K562 (cell line): ENCODE measurements around the gene PDE1C. TPM values are rescaled to one million over a fixed set of nuclear protein-coding genes. Genes with fewer than 3 reads are reported as not detected.

Source experiments
- ATAC-seq: fragments of 200-7000 bp; cut with Tn5 transposase; 3 replicates; pipeline ENCODE4 v1.9.1; 2020; ENCODE audit warnings: moderate library complexity
- BruUV-seq: library from RNA; stranded (reverse); fragments of 400-500 nt; replicated peaks from 2 replicates; lab custom pipeline; 2021; lab: Mats Ljungman, UMichigan
- CTCF ChIA-PET: fragments of 300-600 bp; formaldehyde crosslinking; extraction: SDS; loops from one replicate; lab custom pipeline; 2021; ENCODE audit warnings: low intra/inter-chr PET ratio; lab: Yijun Ruan, JAX
- POLR2A ChIA-PET: fragments of 300-600, 350-650 bp; sonication (Branson Sonifier 250); formaldehyde crosslinking; extraction: SDS; loops from one replicate; lab custom pipeline; 2021; ENCODE audit warnings: antibody characterized with exemption, inconsistent platforms; lab: Yijun Ruan, JAX
- DNase-seq, 4 experiments: peaks; one replicate each; pipeline versions ENCODE4 v3.0.0 to v3.0.0-alpha.2; 2011 to 2018; ENCODE audit warnings: low spot score in 3 of 4, mixed read lengths in 3 of 4; ENCODE audit errors: extremely low read depth in 1 of 4
- FAIRE-seq: peaks from 2 replicates; lab custom pipeline; 2011; peaks lifted over from hg19 to GRCh38; lab: Jason Lieb, UNC
- H2AFZ ChIP-seq: 2 replicates; pipeline ENCODE4 v1.6.0; 2011; ENCODE audit warnings: low read depth, low read length, control low read depth, inconsistent platforms
- H3K27ac ChIP-seq: fragments of 200-600 bp; 3 replicates; pipeline ENCODE4 v1.8.0; 2011; ENCODE audit warnings: low read depth, mild to moderate bottlenecking, control low read depth, inconsistent platforms, low read length, moderate library complexity, mixed read lengths; ENCODE audit errors: extremely low read depth
- H3K27me3 ChIP-seq, 2 experiments: fragments of 300-600 bp in 1 of 2; 2 replicates in 1 of 2; 3 replicates in 1 of 2; pipeline versions ENCODE4 v1.6.0 to v1.8.0; 2011; ENCODE audit warnings: inconsistent platforms in 2 of 2, low read length in 2 of 2, mild to moderate bottlenecking in 1 of 2, mixed read lengths in 1 of 2, moderate library complexity in 1 of 2; ENCODE audit not compliant: control insufficient read depth in 2 of 2, insufficient read depth in 2 of 2
- H3K36me3 ChIP-seq: fragments of 300-600 bp; 3 replicates; pipeline ENCODE4 v1.8.0; 2011; ENCODE audit warnings: mild to moderate bottlenecking, low read length, inconsistent platforms; ENCODE audit not compliant: control insufficient read depth, insufficient read depth
- H3K4me1 ChIP-seq, 2 experiments: fragments of 200-600 bp in 1 of 2; replicated peaks in 1 of 2; 2 replicates in 1 of 2; 3 replicates in 1 of 2; pipeline versions ENCODE4 v1.5.1 to v1.8.0; 2011; ENCODE audit warnings: inconsistent platforms in 2 of 2, low read length in 2 of 2, mild to moderate bottlenecking in 1 of 2, mixed read lengths in 1 of 2, moderate library complexity in 1 of 2; ENCODE audit not compliant: control insufficient read depth in 2 of 2, insufficient read depth in 2 of 2
- H3K4me2 ChIP-seq: 2 replicates; pipeline ENCODE4 v1.6.1; 2011; ENCODE audit warnings: low read length, control low read depth, inconsistent platforms, mixed read lengths; ENCODE audit not compliant: insufficient read depth
- H3K4me3 ChIP-seq: fragments of 200-600 bp; sonication (generic), shearing (Covaris generic); 2 replicates; pipeline ENCODE4 v1.5.1; 2016; ENCODE audit warnings: control low read depth, inconsistent platforms
- H3K79me2 ChIP-seq: fragments of 200-600 bp; 3 replicates; pipeline ENCODE4 v1.8.0; 2011; ENCODE audit warnings: low read length, inconsistent platforms; ENCODE audit not compliant: control insufficient read depth, insufficient read depth
- H3K9ac ChIP-seq, 2 experiments: 2 replicates each; pipeline versions ENCODE4 v1.6.0 to v1.6.1; 2011; ENCODE audit warnings: low read depth in 2 of 2, low read length in 2 of 2, control low read depth in 1 of 2, inconsistent platforms in 1 of 2, mild to moderate bottlenecking in 1 of 2, mixed read lengths in 1 of 2; ENCODE audit not compliant: insufficient read depth in 1 of 2
- H3K9me1 ChIP-seq: one replicate; pipeline ENCODE4 v1.6.0; 2011; ENCODE audit warnings: inconsistent platforms, mild to moderate bottlenecking, low read length, moderate library complexity; ENCODE audit not compliant: control insufficient read depth, insufficient read depth
- H3K9me3 ChIP-seq: replicated peaks from 2 replicates; pipeline ENCODE4 v1.5.1; 2011; ENCODE audit warnings: low read depth, low read length, inconsistent platforms; ENCODE audit not compliant: control insufficient read depth, insufficient read depth
- H4K20me1 ChIP-seq: replicated peaks from 2 replicates; pipeline ENCODE4 v1.6.1; 2011; ENCODE audit warnings: low read length, inconsistent platforms, mixed read lengths; ENCODE audit not compliant: control insufficient read depth, insufficient read depth
- CBFA2T3 ChIP-seq: fragments of 450-650 bp; IDR thresholded peaks from 2 replicates; pipeline ENCODE4 v1.6.1; 2017
- CBX2 ChIP-seq: fragments of 200-600 bp; sonication (generic); IDR thresholded peaks from one replicate; pipeline ENCODE4 v1.6.1; 2012; ENCODE audit warnings: mild to moderate bottlenecking, low read length, inconsistent platforms; ENCODE audit not compliant: insufficient read depth, poor library complexity, severe bottlenecking
- CTCF ChIP-seq, 3 experiments: IDR thresholded peaks in 2 of 3; conservative IDR thresholded peaks in 1 of 3; 2 replicates each; pipeline ENCODE4 v1.5.1; 2011 to 2012; ENCODE audit warnings: low read length in 3 of 3, mild to moderate bottlenecking in 3 of 3, control low read depth in 2 of 3, improper control_type of control experiment in 1 of 3, inconsistent platforms in 1 of 3, low read depth in 1 of 3, mixed read lengths in 1 of 3, moderate library complexity in 1 of 3; ENCODE audit not compliant: insufficient read depth in 2 of 3
- E2F6 ChIP-seq, 2 experiments: IDR thresholded peaks; 2 replicates each; pipeline ENCODE4 v1.6.1; 2011; ENCODE audit warnings: borderline replicate concordance in 1 of 2, control low read depth in 1 of 2, low read depth in 1 of 2, low read length in 1 of 2, mild to moderate bottlenecking in 1 of 2, mixed read lengths in 1 of 2, moderate library complexity in 1 of 2; ENCODE audit not compliant: insufficient read depth in 1 of 2, insufficient read length in 1 of 2, poor library complexity in 1 of 2, severe bottlenecking in 1 of 2; ENCODE audit errors: extremely low read depth in 1 of 2
- ELF4 ChIP-seq: fragments of 450-650 bp; formaldehyde crosslinking; IDR thresholded peaks from 2 replicates; pipeline ENCODE4 v1.4.0; 2022; ENCODE audit warnings: missing genetic modification characterization
- GABPA ChIP-seq: fragments of 200-800 bp; sonication (Bioruptor generic); conservative IDR thresholded peaks from 2 replicates; pipeline ENCODE4 v1.6.1; 2016; ENCODE audit warnings: low read depth, missing genetic modification characterization, missing compliant biosample characterization
- HEY1 ChIP-seq: fragments of 250-450 bp; sonication (Bioruptor Pico); IDR thresholded peaks from 2 replicates; pipeline ENCODE4 v1.5.0; 2020; ENCODE audit warnings: mild to moderate bottlenecking, moderate library complexity, borderline replicate concordance
- HNRNPUL1 ChIP-seq: fragments of 200-400 bp; formaldehyde crosslinking; IDR thresholded peaks from 2 replicates; pipeline ENCODE4 v1.6.1; 2017; ENCODE audit warnings: low read length
- NELFE ChIP-seq: IDR thresholded peaks from 2 replicates; pipeline ENCODE4 v1.6.1; 2011; ENCODE audit warnings: mild to moderate bottlenecking; ENCODE audit not compliant: insufficient read depth, insufficient read length
- ZNF551 ChIP-seq: fragments of 250-450 bp; sonication (Bioruptor Pico); IDR thresholded peaks from 2 replicates; pipeline ENCODE4 v1.5.0; 2021; ENCODE audit warnings: mild to moderate bottlenecking, moderate library complexity
- WGBS: fragments of 100-300 bp; shearing (Covaris generic); methylation state at CpG from one replicate; pipeline ENCODE4 v1.1.6; 2016; ENCODE audit warnings: low coverage, mixed read lengths; ENCODE audit not compliant: insufficient coverage; ENCODE audit errors: missing lambda C conversion rate; 5-methylcytosine and 5-hydroxymethylcytosine counted together
- in situ Hi-C: fragments of 300-500 bp; cut with MboI; formaldehyde crosslinking; loops from 4 replicates; pipeline ENCODE4 v1.15.0; 2018; ENCODE audit warnings: inconsistent platforms, mixed read lengths
- intact Hi-C: fragments of 100-400 bp; cut with micrococcal nuclease; formaldehyde crosslinking; loops from 2 replicates; pipeline ENCODE4 v1.14.2; 2022
- polyA plus RNA-seq, 8 experiments: library from polyadenylated mRNA; depleted of rRNA in 4 of 8; stranded (reverse) in 5 of 8; unstranded in 3 of 8; fragments of >200 nt; fragmentation: Nextera tagmentation in 2 of 8; fragmentation: Illumina TruSeq in 1 of 8; extraction: Ambion mirVana in 2 of 8; extraction: Trizol in 1 of 8; gene quantifications; 2 replicates each; pipeline versions ENCODE4 v1.2.1 to v1.2.3, GENCODE V29; 2011 to 2014; ENCODE audit warnings: inconsistent platforms in 1 of 8, missing spikeins in 1 of 8
- total RNA-seq, 7 experiments: library from RNA; depleted of rRNA in 6 of 7; stranded (reverse); fragments of >200 nt in 6 of 7; fragmentation: Illumina TruSeq in 2 of 7; extraction: Trizol in 2 of 7; gene quantifications; 2 replicates each; pipeline versions ENCODE4 v1.2.1 to v1.2.3, GENCODE V29; 2011 to 2021; ENCODE audit warnings: low replicate concordance in 1 of 7

The PDE1C gene
- total and polyA plus RNA-seq, 9 of the 15 experiments (the other 6 are each of a cell fraction or from before 2014, with no cell fraction given) = under 0.01 to 0.01 TPM; not detected in 7

GRCh38 chr7:32034052-32034451 is 36.2 kb downstream of the PDE1C start:
- FAIRE-seq (no peak), DNase-seq (no peak), ATAC-seq (no peak)
- intact Hi-C loops = no loop called here
- ChIA-PET CTCF (no interaction called here), POLR2A (no interaction called here)
- H3K9me3 ChIP-seq = no peaks in the 10 kb centered on the region
- in situ Hi-C loops = no loop called here
- H3K9ac ChIP-seq = no peak overlapping the region
- H3K9me1 ChIP-seq = no peaks in the 10 kb centered on the region
- no peaks in the 10 kb centered on the region for H3K79me2 ChIP-seq
- no peaks in the 10 kb centered on the region for H4K20me1 ChIP-seq
- H3K27ac ChIP-seq = no peak overlapping the region
- no peaks in the 10 kb centered on the region for H3K36me3 ChIP-seq
- no TSS peak for BruUV-seq
- no peaks in the 10 kb centered on the region for H3K27me3 ChIP-seq
- no peak overlapping the region for H3K4me2 ChIP-seq
- 0% methylated on average over 2 of the region's 2 CpGs for WGBS
- no peak overlapping the region for H3K4me3 ChIP-seq
- no peaks in the 10 kb centered on the region for H3K4me1 ChIP-seq
- TF ChIP-seq ELF4 (CRISPR knock-in tag) = no peak
- no peak for TF ChIP-seq CTCF (IDR thresholded peaks at IDR 0.05 in 2 of 3, conservative IDR thresholded peaks at IDR 0.05 in 1 of 3; ENCODE audit: insufficient read depth in 2 of 3, low read depth in 1 of 3, low read length in 3 of 3)
- no peak for TF ChIP-seq CBX2
- no peak for TF ChIP-seq ZNF551 (CRISPR knock-in tag)
- no peak for TF ChIP-seq CBFA2T3
- TF ChIP-seq NELFE = no peak
- TF ChIP-seq GABPA (tag) = no peak
- TF ChIP-seq HEY1 (CRISPR knock-in tag) = no peak
- TF ChIP-seq E2F6 (IDR thresholded peaks at IDR 0.05; ENCODE audit: borderline replicate concordance in 1 of 2, extremely low read depth in 1 of 2, insufficient read depth in 1 of 2, insufficient read length in 1 of 2, low read depth in 1 of 2, low read length in 1 of 2, poor library complexity in 1 of 2, severe bottlenecking in 1 of 2) = no peak
- no peak for TF ChIP-seq HNRNPUL1
- H2AFZ ChIP-seq = no peak overlapping the region
